Measurements from ENCODE around the gene UCK2. TPM values are rescaled to one million over a fixed set of nuclear protein-coding genes. Genes with fewer than 3 reads are reported as not detected.
A peak's percentile ranks its signal among the peaks of the same experiment; 100 is the strongest.

UCK2 gene
- total and polyA plus RNA-seq, 9 of the 15 experiments (the other 6 are each of a cell fraction or from before 2014, with no cell fraction given) = 71.6 to 145 (median 95.8) TPM

DNA sequence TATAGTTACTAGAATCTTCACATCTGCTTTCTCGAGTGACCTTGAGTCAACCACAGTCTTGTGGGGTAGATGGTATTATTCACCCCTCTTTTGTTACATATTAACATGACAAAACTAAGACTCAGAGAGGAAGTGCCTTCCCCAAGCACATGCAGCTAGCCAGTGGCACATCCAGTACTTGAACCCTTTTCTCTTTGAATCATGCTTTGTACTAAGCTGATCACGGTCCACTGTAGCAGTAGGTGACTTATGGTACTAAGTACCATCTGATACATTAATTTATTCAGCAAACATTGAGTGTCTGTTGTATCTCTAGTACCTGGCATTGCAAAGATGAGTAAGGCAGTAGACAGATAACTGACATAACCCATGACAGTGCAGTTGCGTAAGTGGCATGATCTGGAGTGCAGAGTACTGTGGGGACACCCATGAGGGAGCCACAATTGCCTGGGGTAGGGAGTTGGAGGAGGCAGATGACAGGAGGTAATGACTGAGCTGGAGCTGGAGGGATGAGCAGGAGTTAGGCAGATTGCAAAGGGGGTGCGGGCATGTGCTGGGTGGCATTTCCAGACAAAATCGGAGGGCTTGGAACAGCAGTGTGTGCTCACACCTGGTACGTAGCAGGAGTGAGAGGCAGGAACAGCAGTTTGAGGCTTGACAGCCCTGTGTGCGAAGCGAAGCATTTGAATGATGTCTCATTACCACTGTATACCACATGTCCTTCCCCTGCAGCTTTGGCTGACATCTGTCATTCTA lies 29.8 kb downstream of the UCK2 start (continued):
- TF ChIP-seq, protein P1, sequence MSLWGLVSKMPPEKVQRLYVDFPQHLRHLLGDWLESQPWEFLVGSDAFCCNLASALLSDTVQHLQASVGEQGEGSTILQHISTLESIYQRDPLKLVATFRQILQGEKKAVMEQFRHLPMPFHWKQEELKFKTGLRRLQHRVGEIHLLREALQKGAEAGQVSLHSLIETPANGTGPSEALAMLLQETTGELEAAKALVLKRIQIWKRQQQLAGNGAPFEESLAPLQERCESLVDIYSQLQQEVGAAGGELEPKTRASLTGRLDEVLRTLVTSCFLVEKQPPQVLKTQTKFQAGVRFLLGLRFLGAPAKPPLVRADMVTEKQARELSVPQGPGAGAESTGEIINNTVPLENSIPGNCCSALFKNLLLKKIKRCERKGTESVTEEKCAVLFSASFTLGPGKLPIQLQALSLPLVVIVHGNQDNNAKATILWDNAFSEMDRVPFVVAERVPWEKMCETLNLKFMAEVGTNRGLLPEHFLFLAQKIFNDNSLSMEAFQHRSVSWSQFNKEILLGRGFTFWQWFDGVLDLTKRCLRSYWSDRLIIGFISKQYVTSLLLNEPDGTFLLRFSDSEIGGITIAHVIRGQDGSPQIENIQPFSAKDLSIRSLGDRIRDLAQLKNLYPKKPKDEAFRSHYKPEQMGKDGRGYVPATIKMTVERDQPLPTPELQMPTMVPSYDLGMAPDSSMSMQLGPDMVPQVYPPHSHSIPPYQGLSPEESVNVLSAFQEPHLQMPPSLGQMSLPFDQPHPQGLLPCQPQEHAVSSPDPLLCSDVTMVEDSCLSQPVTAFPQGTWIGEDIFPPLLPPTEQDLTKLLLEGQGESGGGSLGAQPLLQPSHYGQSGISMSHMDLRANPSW (CRISPR knock-in tag; IDR thresholded peaks at IDR 0.05) = no peak
- TF ChIP-seq JUND (IDR thresholded peaks at IDR 0.05; ENCODE audit: borderline replicate concordance, low read depth, low read length) (no peak), JUND (tag; IDR thresholded peaks at IDR 0.05; ENCODE audit: borderline replicate concordance, low read depth, low read length) (no peak), NFIC (IDR thresholded peaks at IDR 0.05) (no peak), L3MBTL2 (IDR thresholded peaks at IDR 0.05) (no peak), ZNF717 (CRISPR knock-in tag; IDR thresholded peaks at IDR 0.05) (no peak), PTTG1 (tag; IDR thresholded peaks at IDR 0.05; ENCODE audit: low read depth) (no peak), PPARD (CRISPR knock-in tag; IDR thresholded peaks at IDR 0.05) (no peak), BMI1 (IDR thresholded peaks at IDR 0.05; ENCODE audit: low read length) (no peak), ZNF232 (CRISPR knock-in tag; IDR thresholded peaks at IDR 0.05) (no peak), HMGXB4 (CRISPR knock-in tag; IDR thresholded peaks at IDR 0.05) (no peak), ZNF3 (CRISPR knock-in tag; IDR thresholded peaks at IDR 0.05) (no peak), ZNF253 (CRISPR knock-in tag; conservative IDR thresholded peaks at IDR 0.05) (no peak), RBM34 (IDR thresholded peaks at IDR 0.05; ENCODE audit: borderline replicate concordance, insufficient read depth, low read length) (no peak), ARNT (IDR thresholded peaks at IDR 0.05) (no peak), SRSF1 (IDR thresholded peaks at IDR 0.05; ENCODE audit: low read depth, low read length) (no peak), MED1 (CRISPR knock-in tag; IDR thresholded peaks at IDR 0.05; ENCODE audit: borderline replicate concordance) (no peak), HDAC2 (IDR thresholded peaks at IDR 0.05) (peak; percentile 18; the same call in 1 of the 2 replicates), SREBF1 (IDR thresholded peaks at IDR 0.05; ENCODE audit: borderline replicate concordance, low read depth, low read length) (no peak), SMARCE1 (IDR thresholded peaks at IDR 0.05) (peak; percentile 42; the same call in 1 of the 2 replicates), RBBP5 (IDR thresholded peaks at IDR 0.05; ENCODE audit: borderline replicate concordance, insufficient read depth, low read length, poor library complexity, severe bottlenecking) (no peak), CEBPG (CRISPR knock-in tag; IDR thresholded peaks at IDR 0.05) (peak; percentile 56), CEBPG (tag; conservative IDR thresholded peaks at IDR 0.05 in 1 of 2, IDR thresholded peaks at IDR 0.05 in 1 of 2) (peak; percentile 59 to 90)
- TF ChIP-seq, protein P2, sequence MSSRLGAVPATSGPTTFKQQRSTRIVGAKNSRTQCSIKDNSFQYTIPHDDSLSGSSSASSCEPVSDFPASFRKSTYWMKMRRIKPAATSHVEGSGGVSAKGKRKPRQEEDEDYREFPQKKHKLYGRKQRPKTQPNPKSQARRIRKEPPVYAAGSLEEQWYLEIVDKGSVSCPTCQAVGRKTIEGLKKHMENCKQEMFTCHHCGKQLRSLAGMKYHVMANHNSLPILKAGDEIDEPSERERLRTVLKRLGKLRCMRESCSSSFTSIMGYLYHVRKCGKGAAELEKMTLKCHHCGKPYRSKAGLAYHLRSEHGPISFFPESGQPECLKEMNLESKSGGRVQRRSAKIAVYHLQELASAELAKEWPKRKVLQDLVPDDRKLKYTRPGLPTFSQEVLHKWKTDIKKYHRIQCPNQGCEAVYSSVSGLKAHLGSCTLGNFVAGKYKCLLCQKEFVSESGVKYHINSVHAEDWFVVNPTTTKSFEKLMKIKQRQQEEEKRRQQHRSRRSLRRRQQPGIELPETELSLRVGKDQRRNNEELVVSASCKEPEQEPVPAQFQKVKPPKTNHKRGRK (tag; IDR thresholded peaks at IDR 0.05) = no peak

Measured in K562 (cell line).